SK-N-SH (cell line): Measurements from ENCODE around the gene ABCC11. TPM values are rescaled to one million over a fixed set of nuclear protein-coding genes. Genes with fewer than 3 reads are reported as not detected.

Source experiments
- CTCF ChIA-PET: fragments of 300-600, 350-600 bp; formaldehyde crosslinking; extraction: SDS; loops from one replicate; lab custom pipeline; 2021; lab: Yijun Ruan, JAX
- POLR2A ChIA-PET: fragments of 350-600 bp; sonication (Branson Sonifier 250); formaldehyde crosslinking; extraction: SDS; loops from one replicate; lab custom pipeline; 2020; ENCODE audit warnings: antibody characterized with exemption, inconsistent platforms; lab: Yijun Ruan, JAX
- DNase-seq: peaks from one replicate; pipeline ENCODE4 v3.0.0; 2012
- H2AFZ ChIP-seq: fragments of 200-600 bp; sonication (generic); 2 replicates; pipeline ENCODE4 v1.8.1; 2016; ENCODE audit warnings: antibody characterized with exemption, mild to moderate bottlenecking, low read depth
- H3F3A ChIP-seq: fragments of 200-600 bp; sonication (generic); replicated peaks from 2 replicates; pipeline ENCODE3; 2016; ENCODE audit warnings: antibody characterized with exemption, mild to moderate bottlenecking; ENCODE audit not compliant: insufficient read depth
- H3K27ac ChIP-seq, 2 experiments: fragments of 200-500 bp in 1 of 2; fragments of 200-600 bp in 1 of 2; sonication (Bioruptor generic) in 1 of 2; sonication (generic), shearing (Covaris generic) in 1 of 2; 2 replicates each; pipeline versions ENCODE4 v1.5.1 to v1.6.1; 2014 to 2016; ENCODE audit warnings: low read depth in 2 of 2, inconsistent platforms in 1 of 2, low read length in 1 of 2, mild to moderate bottlenecking in 1 of 2, mixed read lengths in 1 of 2
- H3K27me3 ChIP-seq: fragments of 200-600 bp; sonication (generic), shearing (Covaris generic); 2 replicates; pipeline ENCODE4 v1.6.1; 2016; ENCODE audit warnings: mixed run types; ENCODE audit not compliant: insufficient read depth
- H3K36me3 ChIP-seq, 2 experiments: fragments of 200-500 bp in 1 of 2; fragments of 200-600 bp in 1 of 2; sonication (Bioruptor generic) in 1 of 2; sonication (generic) in 1 of 2; replicated peaks in 1 of 2; 2 replicates each; pipeline versions ENCODE3 to v1.5.1; 2014 to 2016; ENCODE audit warnings: low read length in 1 of 2, mild to moderate bottlenecking in 1 of 2; ENCODE audit not compliant: insufficient read depth in 2 of 2, control insufficient read depth in 1 of 2
- H3K4me1 ChIP-seq, 2 experiments: fragments of 200-500 bp in 1 of 2; fragments of 200-600 bp in 1 of 2; sonication (Bioruptor generic) in 1 of 2; sonication (generic), shearing (Covaris generic) in 1 of 2; 2 replicates each; pipeline versions ENCODE4 v1.5.1 to v1.6.1; 2014 to 2016; ENCODE audit warnings: low read depth in 1 of 2, low read length in 1 of 2, mixed run types in 1 of 2; ENCODE audit not compliant: insufficient read depth in 2 of 2, control insufficient read depth in 1 of 2
- H3K4me2 ChIP-seq: fragments of 200-600 bp; sonication (generic), shearing (Covaris generic); 2 replicates; pipeline ENCODE4 v1.6.1; 2017; ENCODE audit warnings: mixed run types
- H3K4me3 ChIP-seq, 2 experiments: fragments of 200-500 bp in 1 of 2; fragments of 200-600 bp in 1 of 2; sonication (Bioruptor generic) in 1 of 2; sonication (generic), shearing (Covaris generic) in 1 of 2; 2 replicates each; pipeline versions ENCODE4 v1.5.1 to v1.8.1; 2014 to 2016; ENCODE audit warnings: low read depth in 2 of 2, inconsistent platforms in 1 of 2, low read length in 1 of 2, mild to moderate bottlenecking in 1 of 2, mixed read lengths in 1 of 2, moderate library complexity in 1 of 2
- H3K79me2 ChIP-seq: fragments of 200-600 bp; sonication (generic); 2 replicates; pipeline ENCODE4 v1.8.1; 2017; ENCODE audit warnings: mild to moderate bottlenecking; ENCODE audit not compliant: insufficient read depth
- H3K9ac ChIP-seq: fragments of 200-600 bp; sonication (generic); 2 replicates; pipeline ENCODE4 v1.6.1; 2017; ENCODE audit warnings: mixed run types
- H3K9me2 ChIP-seq: fragments of 200-600 bp; sonication (generic); 2 replicates; pipeline ENCODE4 v1.6.1; 2017; ENCODE audit warnings: mixed run types
- H3K9me3 ChIP-seq: fragments of 200-600 bp; sonication (generic); 2 replicates; pipeline ENCODE4 v1.6.1; 2017; ENCODE audit warnings: mixed run types, mild to moderate bottlenecking, moderate library complexity
- H4K20me1 ChIP-seq: fragments of 200-600 bp; sonication (generic); 2 replicates; pipeline ENCODE4 v1.6.1; 2017; ENCODE audit warnings: mild to moderate bottlenecking, mixed run types; ENCODE audit not compliant: insufficient read depth
- CHD2 ChIP-seq: fragments of 150-350 bp; IDR thresholded peaks from 2 replicates; pipeline ENCODE4 v1.6.1; 2018; ENCODE audit warnings: low read length; ENCODE audit not compliant: partially characterized antibody
- CTCF ChIP-seq: fragments of 200-600 bp; sonication (generic); IDR thresholded peaks from 2 replicates; pipeline ENCODE4 v1.6.1; 2017; ENCODE audit warnings: antibody characterized with exemption, mild to moderate bottlenecking, moderate library complexity
- EZH2phosphoT487 ChIP-seq: fragments of 200-600 bp; sonication (generic); IDR thresholded peaks from 2 replicates; pipeline ENCODE4 v1.6.1; 2017; ENCODE audit warnings: low read depth, mixed run types, mild to moderate bottlenecking, antibody characterized with exemption, moderate library complexity, borderline replicate concordance
- FOSL2 ChIP-seq: IDR thresholded peaks from 2 replicates; pipeline ENCODE4 v1.4.0; 2012; ENCODE audit warnings: low read depth, mild to moderate bottlenecking, moderate library complexity, borderline replicate concordance
- FOXM1 ChIP-seq: IDR thresholded peaks from 2 replicates; pipeline ENCODE4 v1.4.0; 2012; ENCODE audit warnings: low read depth, mild to moderate bottlenecking
- GABPA ChIP-seq: IDR thresholded peaks from 2 replicates; pipeline ENCODE4 v1.4.0; 2012; ENCODE audit warnings: low read depth, mild to moderate bottlenecking
- IRF3 ChIP-seq: fragments of 150-350 bp; IDR thresholded peaks from 2 replicates; pipeline ENCODE4 v1.6.1; 2016; ENCODE audit warnings: mild to moderate bottlenecking, low read depth, low read length
- JUND ChIP-seq: IDR thresholded peaks from 2 replicates; pipeline ENCODE4 v1.4.0; 2012
- MEF2A ChIP-seq: IDR thresholded peaks from 2 replicates; pipeline ENCODE4 v1.4.0; 2012; ENCODE audit warnings: low read depth, borderline replicate concordance
- MXI1 ChIP-seq: IDR thresholded peaks from 2 replicates; pipeline ENCODE4 v1.6.1; 2012; ENCODE audit warnings: mild to moderate bottlenecking, low read depth, low read length, improper control_type of control experiment
- PBX3 ChIP-seq: IDR thresholded peaks from 2 replicates; pipeline ENCODE4; 2012
- RFX5 ChIP-seq: IDR thresholded peaks from 2 replicates; pipeline ENCODE4 v1.6.1; 2012; ENCODE audit warnings: mild to moderate bottlenecking, improper control_type of control experiment, low read length
- SIN3A ChIP-seq: IDR thresholded peaks from 2 replicates; pipeline ENCODE4 v1.6.1; 2012; ENCODE audit warnings: low read depth, mild to moderate bottlenecking, low read length, moderate library complexity, borderline replicate concordance
- USF1 ChIP-seq: IDR thresholded peaks from 2 replicates; pipeline ENCODE4 v1.4.0; 2012; ENCODE audit warnings: low read depth, borderline replicate concordance
- USF2 ChIP-seq: fragments of 150-350 bp; IDR thresholded peaks from 2 replicates; pipeline ENCODE4 v1.6.1; 2017; ENCODE audit warnings: antibody characterized with exemption, low read length, low read depth, borderline replicate concordance
- ZBTB33 ChIP-seq: IDR thresholded peaks from 2 replicates; pipeline ENCODE4 v1.4.0; 2012; ENCODE audit warnings: low read depth, borderline replicate concordance
- WGBS: methylation state at CpG from one replicate; pipeline ENCODE4 v1.1.6; 2017; ENCODE audit warnings: low lambda C conversion rate; 5-methylcytosine and 5-hydroxymethylcytosine counted together
- polyA plus RNA-seq, 3 experiments: library from polyadenylated mRNA; depleted of rRNA; stranded (reverse); fragments of >200 nt; gene quantifications; 2 replicates each; pipeline ENCODE4 v1.2.3, GENCODE V29; 2012

ABCC11 gene
- polyA plus RNA-seq, 1 of the 3 experiments (the other 2 are of a cell fraction) = 0.07 TPM

GRCh38 chr16:48155926-48156789 lies 91.2 kb downstream of the ABCC11 start, which contains the start of gene ABCC12:
Gene ABCC12, minus strand, starts transcription at chr16:48155993. Its CDS starts 9,569 bp downstream, at chr16:48146424.
- CTCF ChIA-PET = interaction anchor here (0.6 to 12.0 kb wide), 17 partner anchors 8 to 1302 kb away, joined by 3 to 152 read pairs (median 3); partner anchors contain the start of gene NETO2
- WGBS = 76% methylated on average over 23 of the region's 24 CpGs
- Histone ChIP-seq H3K9ac (no peak within 1 kb of the TSS), H3F3A (peaks cover 5% of the 10 kb centered on the region), H3K4me1 (peaks cover 0 to 14% of the 10 kb centered on the region in 2 experiments; a peak in 1 of 4 replicates), H3K36me3 (no peaks in the 10 kb centered on the region), H3K27me3 (no peaks in the 10 kb centered on the region), H3K4me3 (no peak within 1 kb of the TSS; a peak in 1 of 4 replicates), H3K4me2 (no peak within 1 kb of the TSS), H2AFZ (no peak within 1 kb of the TSS), H3K9me2 (no peaks in the 10 kb centered on the region), H3K9me3 (no peaks in the 10 kb centered on the region), H3K27ac (no peak within 1 kb of the TSS), H3K79me2 (no peaks in the 10 kb centered on the region), H4K20me1 (no peaks in the 10 kb centered on the region)
- no peak for DNase-seq
- POLR2A ChIA-PET = no interaction called here
- TF ChIP-seq RFX5 = no peak
- TF ChIP-seq MEF2A = no peak
- 0 out of 2 replicates have a peak, but pooled peaks have one; percentile 4 for TF ChIP-seq IRF3
- no peak for TF ChIP-seq FOSL2
- TF ChIP-seq CHD2 = no peak
- TF ChIP-seq PBX3 = no peak

- Histone ChIP-seq H3K4me1 (peaks cover 0 to 12% of the 10 kb centered on the region in 2 experiments; a peak in 1 of 4 replicates), H3K9me3 (peaks cover 7% of the 10 kb centered on the region), H4K20me1 (no peaks in the 10 kb centered on the region), H3K27me3 (no peaks in the 10 kb centered on the region), H3K36me3 (no peaks in the 10 kb centered on the region), H3K9ac (no peak overlapping the region), H3K9me2 (no peaks in the 10 kb centered on the region), H3F3A (peaks cover 5% of the 10 kb centered on the region), H2AFZ (no peak overlapping the region), H3K4me3 (no peak overlapping the region), H3K27ac (no peak overlapping the region), H3K79me2 (no peaks in the 10 kb centered on the region), H3K4me2 (no peak overlapping the region)
- POLR2A ChIA-PET = no interaction called here
- DNase-seq = no peak
- CTCF ChIA-PET = interaction anchor here (0.6 to 2.4 kb wide), 6 partner anchors 11 to 1116 kb away, joined by 3 to 15 read pairs (median 3); no protein-coding TSS in a partner anchor
- TF ChIP-seq FOXM1 (no peak), SIN3A (no peak), GABPA (no peak), ZBTB33 (no peak), USF1 (no peak), USF2 (no peak), CTCF (no peak), JUND (no peak), MXI1 (no peak), EZH2phosphoT487 (no peak), CHD2 (no peak), RFX5 (no peak)
- 95% methylated on average over 5 of the region's 5 CpGs for WGBS
These were observed 93.6 kb downstream of the ABCC11 start for GRCh38 chr16:48153774-48154173.
